Gastroesophageal sphincter (tissue), 4 donors: Measurements from ENCODE around the gene NRP2. TPM values are rescaled to one million over a fixed set of nuclear protein-coding genes. Genes with fewer than 3 reads are reported as not detected.

ENCODE experiments used
- ATAC-seq: fragments of 150-250 bp; one replicate; pipeline ENCODE4 v1.9.1; 2016; ENCODE audit warnings: mild to moderate bottlenecking, moderate library complexity
- H3K27ac ChIP-seq, 4 donors: fragments of 200-600 bp; sonication (generic) in 3 of 4; 1 replicate in 3 of 4; 2 replicates in 1 of 4; pipeline ENCODE4 v1.5.1; 2016 to 2019
- H3K27me3 ChIP-seq: fragments of 200-600 bp; sonication (generic); one replicate; pipeline ENCODE4 v1.5.1; 2019
- H3K36me3 ChIP-seq, 2 donors: fragments of 200-600 bp; sonication (generic); one replicate each; pipeline ENCODE4 v1.5.1; 2019; ENCODE audit warnings: control low read depth in 1 of 2
- H3K4me1 ChIP-seq, 3 donors: fragments of 200-600 bp; sonication (generic); 1 replicate in 2 of 3; 2 replicates in 1 of 3; pipeline ENCODE4 v1.5.1; 2016 to 2019; ENCODE audit warnings: control low read depth in 2 of 3
- H3K4me3 ChIP-seq, 2 donors: fragments of 200-600 bp; sonication (generic); one replicate each; pipeline ENCODE4 v1.5.1; 2019; ENCODE audit warnings: mild to moderate bottlenecking in 1 of 2, moderate library complexity in 1 of 2
- H3K9me3 ChIP-seq, 3 donors: fragments of 200-600 bp; sonication (generic); one replicate each; pipeline ENCODE4 v1.5.1; 2017 to 2019; ENCODE audit warnings: control low read depth in 2 of 3
- CTCF ChIP-seq, 4 experiments: fragments of 200-600 bp in 2 of 4; fragments of 450-650 bp in 2 of 4; sonication (generic) in 1 of 4; IDR thresholded peaks; one replicate each; pipeline ENCODE4 v1.5.1; 2017 to 2019; ENCODE audit warnings: antibody characterized with exemption in 4 of 4, mild to moderate bottlenecking in 2 of 4, moderate library complexity in 2 of 4
- EP300 ChIP-seq: sonication (generic); formaldehyde crosslinking; IDR thresholded peaks from one replicate; pipeline ENCODE4 v1.6.1; 2017; ENCODE audit warnings: antibody characterized with exemption, mild to moderate bottlenecking
- POLR2A ChIP-seq, 2 donors: fragments of 450-650 bp; IDR thresholded peaks; one replicate each; pipeline ENCODE4 v1.6.1; 2017; ENCODE audit warnings: antibody characterized with exemption in 2 of 2, mild to moderate bottlenecking in 2 of 2, moderate library complexity in 1 of 2
- POLR2AphosphoS5 ChIP-seq: sonication (generic); formaldehyde crosslinking; IDR thresholded peaks from one replicate; pipeline ENCODE4 v1.6.1; 2017; ENCODE audit warnings: antibody characterized with exemption
- WGBS, 2 donors: methylation state at CpG; one replicate each; pipeline ENCODE4 v1.1.5; 2018; ENCODE audit warnings: low coverage in 1 of 2; 5-methylcytosine and 5-hydroxymethylcytosine counted together
- total RNA-seq, 4 donors: library from RNA; depleted of rRNA; stranded (reverse); fragments of >200 nt; gene quantifications; one replicate each; pipeline ENCODE4 v1.1.0, GENCODE V29; 2016

NRP2 gene
- total RNA-seq, 4 donors from 2014 or later: 278 to 466 (median 371) TPM

DNA sequence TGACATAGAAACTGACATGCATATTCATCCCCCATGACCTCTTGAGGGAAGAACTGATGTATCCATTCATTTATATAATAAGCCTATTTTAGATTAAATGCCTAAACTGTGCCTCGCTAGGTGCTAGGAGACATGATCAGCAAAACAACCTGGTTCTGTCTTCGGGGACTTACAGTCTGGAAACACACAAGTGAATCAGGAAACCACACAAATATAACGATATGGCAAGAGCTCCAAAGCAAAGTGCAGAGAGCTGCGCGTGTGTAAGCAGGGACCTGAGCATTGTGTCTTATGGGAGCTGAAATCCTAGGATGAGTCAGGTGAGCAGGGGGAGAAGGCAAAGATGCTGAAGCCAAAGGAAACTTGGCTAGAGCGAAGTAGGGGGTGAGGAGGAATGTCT is 120.6 kb downstream of the NRP2 start:
- no peak overlapping the region for H3K4me3 ChIP-seq
- WGBS, 2 donors: 69 to 80% methylated on average over 6 of the region's 6 CpGs
- TF ChIP-seq POLR2AphosphoS5: no peak
- TF ChIP-seq EP300: no peak
- TF ChIP-seq POLR2A (IDR thresholded peaks at IDR 0.05): no peak
- no peak for TF ChIP-seq CTCF (IDR thresholded peaks at IDR 0.05)
- H3K9me3 ChIP-seq: peaks cover 0 to 16% (median 0%) of the 10 kb centered on the region in 3 donors
- peak overlapping the region in 3 of 4 donors; percentile 83 to 96 (median 94) for H3K27ac ChIP-seq
- no peaks in the 10 kb centered on the region for H3K27me3 ChIP-seq
- H3K36me3 ChIP-seq: no peaks in the 10 kb centered on the region
- no peak for ATAC-seq
- peaks cover 7 to 75% (median 15%) of the 10 kb centered on the region in 3 donors for H3K4me1 ChIP-seq

DNA sequence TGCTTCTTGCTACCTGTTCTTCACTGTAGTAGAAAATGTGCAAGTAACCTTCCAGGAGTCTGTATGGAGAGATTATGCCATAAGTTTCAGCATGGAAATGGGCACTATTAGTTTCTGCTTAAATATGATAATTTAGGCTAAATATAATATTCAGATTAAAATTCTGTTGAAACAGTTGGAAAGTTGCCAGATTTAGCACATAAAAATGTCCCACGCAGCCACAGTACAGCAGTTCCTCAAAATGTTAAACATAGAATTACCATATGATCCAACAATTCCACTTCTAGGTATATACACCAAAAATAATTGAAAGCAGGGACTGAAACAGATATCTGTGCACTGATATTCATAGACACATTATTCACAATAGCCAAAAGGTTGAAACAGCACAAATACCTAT is 121.2 kb downstream of the NRP2 start:
- H3K36me3 ChIP-seq: no peaks in the 10 kb centered on the region
- peak overlapping the region in 3 of 4 donors; percentile 83 to 96 (median 94) for H3K27ac ChIP-seq
- no peak for TF ChIP-seq EP300
- no peak for TF ChIP-seq POLR2A (IDR thresholded peaks at IDR 0.05)
- no peak for TF ChIP-seq POLR2AphosphoS5
- TF ChIP-seq CTCF (IDR thresholded peaks at IDR 0.05): no peak
- no peak for ATAC-seq
- H3K4me3 ChIP-seq: no peak overlapping the region
- 82 to 88% methylated on average over 1 of the region's 1 CpG for WGBS, 2 donors
- H3K9me3 ChIP-seq: peaks cover 0 to 10% (median 0%) of the 10 kb centered on the region in 3 donors
- no peaks in the 10 kb centered on the region for H3K27me3 ChIP-seq
- H3K4me1 ChIP-seq: peaks cover 7 to 75% (median 15%) of the 10 kb centered on the region in 3 donors

DNA sequence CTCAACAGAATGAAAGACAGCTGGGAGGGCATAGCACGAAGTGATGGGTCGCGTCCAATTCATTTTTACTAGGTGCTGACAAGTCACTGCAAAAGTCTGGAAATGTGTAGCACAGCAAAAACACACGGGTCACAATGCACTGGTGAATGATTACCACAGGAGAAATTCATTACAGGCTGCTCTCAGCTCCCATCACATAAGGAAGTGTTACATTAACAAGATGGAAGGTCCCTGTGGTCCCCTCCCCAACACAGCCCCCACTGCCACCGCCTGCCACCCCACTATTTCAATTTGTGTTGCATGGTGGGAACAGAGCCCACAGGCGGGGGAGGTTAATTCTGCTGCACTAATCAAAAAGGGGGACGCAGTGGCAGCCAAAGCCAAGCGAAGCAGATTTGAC is 122.8 kb downstream of the NRP2 start:
- H3K4me3 ChIP-seq: no peak overlapping the region
- peak overlapping the region in 1 of 4 donors; percentile 57 for H3K27ac ChIP-seq
- TF ChIP-seq POLR2AphosphoS5: no peak
- TF ChIP-seq CTCF (IDR thresholded peaks at IDR 0.05): no peak
- no peak for TF ChIP-seq EP300
- no peak for TF ChIP-seq POLR2A (IDR thresholded peaks at IDR 0.05)
- H3K9me3 ChIP-seq: no peaks in the 10 kb centered on the region
- no peaks in the 10 kb centered on the region for H3K36me3 ChIP-seq
- peaks cover 6 to 82% (median 14%) of the 10 kb centered on the region in 3 donors for H3K4me1 ChIP-seq
- no peak for ATAC-seq
- WGBS, 2 donors: 93 to 100% methylated on average over 2 to 6 of the region's 8 CpGs
- H3K27me3 ChIP-seq: no peaks in the 10 kb centered on the region

- WGBS, 2 donors: 66 to 74% methylated on average over 14 to 17 of the region's 18 CpGs
- no peak overlapping the region for H3K4me3 ChIP-seq
- peak overlapping the region in 3 of 4 donors; percentile 31 to 57 (median 51) for H3K27ac ChIP-seq
- H3K36me3 ChIP-seq: no peaks in the 10 kb centered on the region
- no peak for ATAC-seq
- H3K4me1 ChIP-seq: peaks cover under 1 to 71% (median 9%) of the 10 kb centered on the region in 3 donors
- no peaks in the 10 kb centered on the region for H3K9me3 ChIP-seq
- H3K27me3 ChIP-seq: no peaks in the 10 kb centered on the region
- TF ChIP-seq POLR2AphosphoS5 (peak; percentile 3), CTCF (IDR thresholded peaks at IDR 0.05) (no peak)
Measured at GRCh38 chr2:205806143-205806905, 124.0 kb downstream of the NRP2 start.

DNA sequence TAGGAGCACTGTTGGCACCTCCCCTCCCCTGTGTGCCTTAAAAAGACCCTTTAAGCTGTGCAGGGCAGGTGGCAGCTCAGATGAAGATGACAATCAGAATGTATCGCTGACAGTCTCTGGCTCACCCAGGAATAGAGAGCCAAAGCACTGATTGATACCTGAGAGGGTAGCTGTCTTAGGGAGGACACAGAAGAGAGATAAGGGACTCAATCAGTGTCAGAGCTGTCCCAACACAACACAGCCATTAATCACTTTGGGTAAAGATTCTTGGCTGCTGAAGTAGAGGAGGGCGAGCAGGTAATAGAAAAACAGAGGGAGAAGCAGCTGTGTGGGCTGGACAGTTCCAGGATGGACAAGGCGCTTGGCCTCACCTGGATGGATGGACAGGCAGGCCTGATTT is 124.9 kb downstream of the NRP2 start:
- H3K4me1 ChIP-seq: peaks cover 0 to 62% (median 2%) of the 10 kb centered on the region in 3 donors
- H3K9me3 ChIP-seq: no peaks in the 10 kb centered on the region
- TF ChIP-seq POLR2A (IDR thresholded peaks at IDR 0.05) (no peak), POLR2AphosphoS5 (no peak), CTCF (IDR thresholded peaks at IDR 0.05) (no peak), EP300 (no peak)
- WGBS, 2 donors: 89 to 95% methylated on average over 2 to 3 of the region's 3 CpGs
- no peak overlapping the region for H3K4me3 ChIP-seq
- H3K27ac ChIP-seq: peak overlapping the region in 2 of 4 donors; percentile 51 to 57
- no peak for ATAC-seq
- no peaks in the 10 kb centered on the region for H3K36me3 ChIP-seq
- no peaks in the 10 kb centered on the region for H3K27me3 ChIP-seq
